ENCODE results near the gene STXBP4.

Gene STXBP4

GRCh38 chr17:55177159-55177854 lies 208.7 kb downstream of the STXBP4 start:
- no peak for DNase-seq

- DNase-seq, result no peak
Observed at GRCh38 chr17:55177855-55178217, 209.3 kb downstream of the STXBP4 start.

- no peak for DNase-seq
Observed at GRCh38 chr17:55186937-55187770, 218.6 kb downstream of the STXBP4 start.

GRCh38 chr17:55190748-55191147 lies 222.2 kb downstream of the STXBP4 start:
- DNase-seq, result no peak

GRCh38 chr17:55198690-55199370 lies 230.3 kb downstream of the STXBP4 start:
- DNase-seq, result no peak

GRCh38 chr17:55200904-55201303 lies 232.3 kb downstream of the STXBP4 start:
- no peak for DNase-seq

GRCh38 chr17:55201308-55201932 lies 232.9 kb downstream of the STXBP4 start:
- no peak for DNase-seq

- no peak for DNase-seq
Observed at GRCh38 chr17:55202896-55203295, 234.3 kb downstream of the STXBP4 start.

GRCh38 chr17:55208078-55208812 lies 239.7 kb downstream of the STXBP4 start:
- DNase-seq, result no peak

GRCh38 chr17:55210292-55210691 lies 241.7 kb downstream of the STXBP4 start:
- no peak for DNase-seq

- DNase-seq, result no peak
Observed at GRCh38 chr17:55212880-55213279, 244.3 kb downstream of the STXBP4 start.

- no peak for DNase-seq
Observed at GRCh38 chr17:55215711-55216110, 247.1 kb downstream of the STXBP4 start.

- no peak for DNase-seq
Observed at GRCh38 chr17:55216888-55217287, 248.3 kb downstream of the STXBP4 start.

- DNase-seq, result no peak
Observed at GRCh38 chr17:55219459-55219858, 250.9 kb downstream of the STXBP4 start.

GRCh38 chr17:55219934-55220333 lies 251.4 kb downstream of the STXBP4 start:
- no peak for DNase-seq

Measured in activated effector memory CD4-positive, alpha-beta T cell treated with Interleukin-2 at 50 U/mL for 16 hours (primary cell).